Endothelial cell of umbilical vein (primary cell): ENCODE data around the gene NUTM2G.
"Not testable (repeated sequence)": the region's sequence is repeated elsewhere in the genome, so short reads cannot be mapped to it uniquely, and the experiment has no call there.

ENCODE experiments used
- POLR2A ChIP-seq: IDR thresholded peaks from 2 replicates; pipeline ENCODE4 v1.6.1; 2012; ENCODE audit warnings: low read depth, mild to moderate bottlenecking, control low read depth, low read length
- TF ChIP-seq, protein P1 (sequence below), 2 donors: IDR thresholded peaks; 1 replicate in 1 of 2; 2 replicates in 1 of 2; pipeline ENCODE4 v1.5.1; 2011; ENCODE audit warnings: low read length in 2 of 2, mild to moderate bottlenecking in 2 of 2, moderate library complexity in 2 of 2, control low read depth in 1 of 2, inconsistent platforms in 1 of 2, low read depth in 1 of 2; ENCODE audit not compliant: insufficient read depth in 1 of 2; ENCODE audit errors: extremely low read depth in 1 of 2

DNA sequence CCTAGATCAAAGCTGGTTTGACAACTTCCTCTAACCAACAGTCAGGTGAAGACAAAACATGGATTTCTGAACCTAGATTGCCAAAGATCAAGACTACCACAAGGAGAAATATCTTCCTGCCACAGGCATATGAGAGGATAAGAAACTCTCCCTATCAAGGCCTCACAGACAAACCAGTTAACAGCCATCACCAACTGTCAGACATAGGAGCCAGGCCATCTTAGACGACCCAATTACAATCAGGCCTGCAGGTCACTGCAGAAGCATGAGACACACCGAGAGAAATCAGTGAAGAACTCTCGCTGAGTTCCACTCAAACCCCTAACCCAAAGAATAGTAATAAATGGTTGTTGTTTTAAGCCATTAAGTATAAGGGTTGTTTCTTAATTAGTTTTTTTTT is 45.4 kb downstream of the NUTM2G start:
- TF ChIP-seq, protein P1, sequence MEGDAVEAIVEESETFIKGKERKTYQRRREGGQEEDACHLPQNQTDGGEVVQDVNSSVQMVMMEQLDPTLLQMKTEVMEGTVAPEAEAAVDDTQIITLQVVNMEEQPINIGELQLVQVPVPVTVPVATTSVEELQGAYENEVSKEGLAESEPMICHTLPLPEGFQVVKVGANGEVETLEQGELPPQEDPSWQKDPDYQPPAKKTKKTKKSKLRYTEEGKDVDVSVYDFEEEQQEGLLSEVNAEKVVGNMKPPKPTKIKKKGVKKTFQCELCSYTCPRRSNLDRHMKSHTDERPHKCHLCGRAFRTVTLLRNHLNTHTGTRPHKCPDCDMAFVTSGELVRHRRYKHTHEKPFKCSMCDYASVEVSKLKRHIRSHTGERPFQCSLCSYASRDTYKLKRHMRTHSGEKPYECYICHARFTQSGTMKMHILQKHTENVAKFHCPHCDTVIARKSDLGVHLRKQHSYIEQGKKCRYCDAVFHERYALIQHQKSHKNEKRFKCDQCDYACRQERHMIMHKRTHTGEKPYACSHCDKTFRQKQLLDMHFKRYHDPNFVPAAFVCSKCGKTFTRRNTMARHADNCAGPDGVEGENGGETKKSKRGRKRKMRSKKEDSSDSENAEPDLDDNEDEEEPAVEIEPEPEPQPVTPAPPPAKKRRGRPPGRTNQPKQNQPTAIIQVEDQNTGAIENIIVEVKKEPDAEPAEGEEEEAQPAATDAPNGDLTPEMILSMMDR (IDR thresholded peaks at IDR 0.05; ENCODE audit: extremely low read depth in 1 of 2, insufficient read depth in 1 of 2, low read depth in 1 of 2, low read length in 2 of 2) = not testable (repeated sequence)
- TF ChIP-seq POLR2A = not testable (repeated sequence)
